Stimulated activated naive B cell treated with anti-CD40 and anti-IgM and Interleukin-4, amounts not matched to agents 10 μg/mL and 1 μg/mL and 100 μg/mL, for 72 hours (primary cell): ENCODE measurements around the gene SPHK1.

ENCODE experiments used
- ATAC-seq, 2 donors: fragments of 150-1000 bp; cut with Tn5 transposase; replicated peaks; 2 replicates each; pipeline ENCODE4 v1.10.0; 2021; ENCODE audit warnings: moderate library complexity in 1 of 2
- DNase-seq: peaks from one replicate; pipeline ENCODE4 v3.0.0; 2021
- H3K27ac Mint-ChIP-seq: one replicate; pipeline ENCODE4 v1.8.0; 2022; ENCODE audit warnings: mild to moderate bottlenecking, mixed read lengths
- H3K27me3 Mint-ChIP-seq, 2 donors: one replicate each; pipeline ENCODE4 v1.8.0; 2022; ENCODE audit warnings: mixed read lengths in 2 of 2
- H3K36me3 Mint-ChIP-seq, 2 donors: one replicate each; pipeline ENCODE4 v1.8.0; 2022; ENCODE audit warnings: mixed read lengths in 2 of 2, mild to moderate bottlenecking in 1 of 2
- H3K4me1 Mint-ChIP-seq, 2 donors: one replicate each; pipeline ENCODE4 v1.8.0; 2022; ENCODE audit warnings: mixed read lengths in 2 of 2, mild to moderate bottlenecking in 1 of 2
- H3K4me3 Mint-ChIP-seq, 2 donors: one replicate each; pipeline ENCODE4 v1.8.0; 2022; ENCODE audit warnings: mild to moderate bottlenecking in 2 of 2, mixed read lengths in 2 of 2, moderate library complexity in 1 of 2
- H3K9me3 Mint-ChIP-seq, 2 donors: one replicate each; pipeline ENCODE4 v1.8.0; 2022; ENCODE audit warnings: mixed read lengths in 2 of 2, mild to moderate bottlenecking in 1 of 2

Gene SPHK1

GRCh38 chr17:76434870-76435269 lies 50.5 kb downstream of the SPHK1 start:
- ATAC-seq (no peak), DNase-seq (no peak)
- Mint-ChIP-seq H3K4me1 (peaks cover 54 to 81% of the 10 kb centered on the region in 2 donors), H3K4me3 (no peak overlapping the region), H3K27ac (no peak overlapping the region), H3K27me3 (no peaks in the 10 kb centered on the region), H3K9me3 (no peaks in the 10 kb centered on the region), H3K36me3 (peaks cover 10 to 31% of the 10 kb centered on the region in 2 donors)

- ATAC-seq (no peak), DNase-seq (no peak)
- Mint-ChIP-seq H3K27me3 (no peaks in the 10 kb centered on the region), H3K9me3 (no peaks in the 10 kb centered on the region), H3K4me1 (peaks cover 55 to 81% of the 10 kb centered on the region in 2 donors), H3K4me3 (no peak overlapping the region), H3K36me3 (peaks cover 10 to 32% of the 10 kb centered on the region in 2 donors), H3K27ac (no peak overlapping the region)
These were observed 51.3 kb downstream of the SPHK1 start for GRCh38 chr17:76435751-76436150.
